GM18861 (cell line): ENCODE results near the gene LPP.

Experiments
- ATAC-seq: cut with Tn5 transposase; IDR thresholded peaks from one replicate; pipeline ENCODE4 v1.9.1; 2021; ENCODE audit not compliant: unreplicated experiment

Gene LPP

DNA sequence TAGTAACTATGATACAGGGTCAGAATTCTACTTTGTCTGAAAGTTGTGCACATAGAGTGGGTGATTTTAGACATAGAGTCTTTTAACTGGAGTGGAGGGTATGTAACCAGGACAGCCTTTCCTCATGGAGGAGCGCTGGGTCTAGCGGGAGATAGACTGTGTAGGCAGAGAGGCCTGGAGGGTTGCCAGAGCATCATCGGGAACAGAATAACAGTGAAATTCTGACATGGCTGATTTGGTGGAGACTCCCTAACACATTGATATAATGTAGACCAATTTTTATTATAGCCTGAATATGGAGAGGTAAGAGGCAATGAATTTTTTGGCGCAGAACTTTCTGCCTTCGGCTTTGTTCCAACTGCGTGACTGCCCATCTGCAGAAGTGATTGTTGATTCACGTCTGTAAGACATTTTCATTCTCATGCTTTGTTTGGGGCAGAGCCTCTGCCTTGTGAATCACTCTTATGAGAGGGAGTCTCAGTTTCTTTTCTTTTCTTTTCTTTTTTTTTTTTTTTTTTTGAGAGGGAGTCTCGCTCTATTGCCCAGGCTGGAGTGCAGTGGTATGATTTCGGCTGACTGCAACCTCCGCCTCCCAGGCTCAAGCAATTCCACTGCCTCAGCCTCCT is 16.0 kb downstream of the LPP start:
- no peak for ATAC-seq

DNA sequence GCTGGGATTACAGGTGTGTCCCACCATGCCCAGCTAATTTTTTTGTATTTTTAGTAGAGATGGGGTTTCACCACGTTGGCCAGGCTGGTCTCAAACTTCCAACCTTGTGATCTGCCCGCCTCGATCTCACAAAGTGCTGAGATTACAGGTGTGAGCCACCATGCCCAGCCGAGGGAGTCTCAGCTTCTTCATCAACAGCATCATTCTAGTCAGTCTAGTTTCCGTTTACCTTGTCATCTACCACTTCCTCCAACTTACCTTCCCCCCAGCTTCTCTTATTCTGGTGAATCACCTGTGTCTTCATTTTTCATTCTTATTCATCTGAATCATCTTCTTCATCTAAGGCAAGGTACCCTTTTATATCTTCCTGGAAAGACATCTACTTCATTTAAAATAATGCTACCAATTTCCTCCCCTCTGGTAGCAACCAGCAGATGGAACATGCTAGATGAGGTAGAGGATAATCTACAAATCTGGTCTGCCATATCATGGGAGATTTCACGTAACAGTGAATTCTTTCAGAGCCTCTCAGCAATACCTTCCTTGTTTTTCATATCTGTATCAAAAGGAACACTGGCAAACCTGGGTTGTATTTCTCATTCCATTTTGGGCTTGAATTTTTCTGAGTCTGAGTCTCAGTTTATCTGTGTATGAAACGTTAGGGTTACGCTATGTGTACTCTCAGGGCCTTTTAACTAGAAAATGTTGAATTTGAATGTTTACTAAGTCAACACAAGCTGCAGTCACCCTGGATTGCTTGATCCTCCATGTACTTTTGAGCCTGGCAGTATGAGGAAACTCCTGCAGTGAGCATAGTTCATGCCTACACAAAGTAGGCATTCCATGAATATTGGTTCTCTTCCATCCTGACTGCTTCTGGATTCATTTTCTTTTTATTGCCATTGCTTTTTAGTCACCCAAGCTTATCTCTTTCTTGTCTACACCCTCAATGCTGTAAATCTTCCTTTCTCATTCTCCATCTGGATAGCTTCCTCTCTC is 16.8 kb downstream of the LPP start:
- ATAC-seq = no peak

DNA sequence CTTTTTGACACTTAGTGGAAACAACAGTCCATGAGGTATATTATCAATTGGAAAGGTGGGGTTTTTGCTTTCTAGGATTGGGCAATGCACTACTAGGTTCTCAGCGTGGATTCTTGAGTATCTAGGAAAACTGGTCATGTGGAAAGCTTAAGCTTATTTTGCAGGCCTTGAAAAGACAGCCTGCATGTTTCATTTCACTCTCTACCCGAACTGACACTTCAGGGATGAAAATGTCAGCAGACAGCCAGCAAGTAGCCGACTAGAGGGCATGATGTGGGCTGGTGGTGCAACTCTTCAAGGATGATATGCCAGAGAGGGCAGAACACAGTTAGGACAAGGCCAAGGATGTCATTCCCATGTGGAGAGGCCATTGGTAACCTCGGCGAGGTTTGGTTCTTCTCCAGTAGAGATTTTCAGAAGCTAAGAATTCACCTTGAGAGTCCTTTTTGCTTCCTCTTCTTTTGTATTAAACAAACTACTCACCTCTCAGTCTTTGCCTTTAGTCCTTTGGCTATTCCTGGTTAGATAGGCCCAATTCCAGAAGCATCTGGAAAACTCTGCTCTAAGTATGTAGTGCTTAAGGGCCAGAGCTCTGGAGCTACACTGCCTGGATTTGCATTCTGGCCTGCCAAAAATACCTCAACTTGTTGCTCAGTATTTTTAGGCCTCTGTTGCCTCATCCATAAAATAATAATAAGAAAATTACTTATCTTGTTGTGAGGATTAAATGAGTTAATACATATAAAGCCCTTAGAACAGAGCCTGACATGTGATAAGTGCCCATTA is 17.9 kb downstream of the LPP start:
- no peak for ATAC-seq

DNA sequence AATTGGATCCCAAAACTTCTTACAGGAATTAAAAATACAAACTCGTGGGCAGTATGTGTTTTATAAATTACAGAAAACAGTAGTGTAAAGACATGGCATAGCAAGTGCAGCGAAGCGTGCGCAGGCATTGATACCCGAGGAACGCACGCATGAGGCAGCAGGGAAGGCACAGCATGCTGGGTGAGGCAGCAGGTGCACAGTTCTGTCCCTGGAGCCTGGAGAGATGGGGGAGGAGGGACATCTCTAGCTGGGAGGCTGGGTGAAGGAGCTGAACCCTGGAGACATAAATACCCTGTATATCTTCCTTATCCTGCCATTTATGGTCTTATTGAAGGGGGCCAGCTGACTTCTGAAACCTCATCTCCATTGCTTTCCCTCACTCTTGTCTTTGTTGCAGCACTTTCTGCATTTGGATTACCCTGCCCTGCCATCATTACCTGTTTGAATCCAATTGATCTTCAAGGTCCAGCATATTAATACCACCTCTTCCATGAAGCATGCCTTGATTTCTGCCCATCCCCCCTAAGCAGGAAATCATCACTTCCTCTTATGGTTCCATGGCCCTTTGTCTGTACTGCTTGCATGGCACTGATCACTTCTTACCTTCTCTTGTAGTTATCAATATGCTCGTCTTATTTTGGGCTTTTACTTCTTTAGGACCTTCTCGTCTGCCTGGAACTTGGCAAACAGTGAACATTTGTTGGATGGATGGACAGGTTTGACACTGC is 20.5 kb downstream of the LPP start:
- ATAC-seq = no peak

DNA sequence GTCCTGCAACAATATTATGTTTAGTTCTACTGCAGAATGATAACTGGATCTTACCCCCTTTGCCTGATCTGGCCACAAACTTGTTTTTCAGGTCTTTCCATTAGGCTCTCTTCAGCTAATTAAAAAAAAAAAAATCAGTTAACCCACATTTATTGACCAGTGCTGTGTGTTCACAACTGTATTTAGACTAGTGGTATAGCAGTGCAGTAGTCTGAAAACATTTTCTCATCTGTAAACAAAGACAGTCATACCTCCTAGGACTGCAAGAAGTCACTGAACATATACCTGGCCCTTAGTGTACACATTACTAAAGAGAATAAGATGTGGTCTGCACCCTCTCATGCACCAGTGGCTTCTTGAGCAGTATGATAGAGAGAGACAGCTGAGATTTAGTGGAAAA is 22.5 kb downstream of the LPP start:
- ATAC-seq = no peak

DNA sequence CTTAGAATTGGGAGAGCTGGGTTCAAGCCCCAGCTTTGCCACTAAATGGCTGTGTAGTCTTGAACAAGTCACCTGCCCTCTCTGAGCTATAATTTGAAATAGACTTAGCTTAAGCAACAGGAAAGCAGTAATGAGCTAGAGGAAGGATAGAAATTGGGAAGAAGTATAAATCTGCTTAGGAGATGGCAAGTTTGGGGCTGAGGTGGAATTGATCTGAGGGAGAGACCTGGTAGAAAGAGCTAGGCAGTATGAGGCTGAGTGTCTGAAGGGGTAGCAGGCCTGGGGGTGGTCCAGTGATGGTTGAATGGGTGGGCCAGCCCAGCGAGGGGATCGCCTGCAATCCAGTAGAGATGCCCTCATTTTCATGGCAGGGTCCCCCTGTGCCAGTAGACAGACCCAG is 22.9 kb downstream of the LPP start:
- no peak for ATAC-seq

DNA sequence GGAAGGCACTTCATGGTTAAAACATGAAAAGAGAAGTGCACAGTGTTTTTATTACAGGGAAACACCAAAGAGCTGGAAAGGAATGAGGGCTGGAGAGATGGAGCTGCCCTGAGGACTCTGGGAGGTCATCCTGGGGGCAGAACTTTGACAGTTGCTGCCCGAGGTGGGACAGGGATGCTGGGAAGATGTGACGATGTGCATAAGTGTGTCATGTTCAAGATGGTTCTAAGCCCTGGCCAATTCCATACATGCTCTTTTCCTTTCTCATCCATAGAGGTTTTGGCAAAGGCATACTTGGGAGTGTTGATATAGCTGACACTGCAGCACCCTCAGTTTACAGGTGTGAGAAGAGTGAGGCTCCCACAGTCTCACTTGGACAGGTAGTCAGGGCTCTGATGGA is 23.8 kb downstream of the LPP start:
- no peak for ATAC-seq

DNA sequence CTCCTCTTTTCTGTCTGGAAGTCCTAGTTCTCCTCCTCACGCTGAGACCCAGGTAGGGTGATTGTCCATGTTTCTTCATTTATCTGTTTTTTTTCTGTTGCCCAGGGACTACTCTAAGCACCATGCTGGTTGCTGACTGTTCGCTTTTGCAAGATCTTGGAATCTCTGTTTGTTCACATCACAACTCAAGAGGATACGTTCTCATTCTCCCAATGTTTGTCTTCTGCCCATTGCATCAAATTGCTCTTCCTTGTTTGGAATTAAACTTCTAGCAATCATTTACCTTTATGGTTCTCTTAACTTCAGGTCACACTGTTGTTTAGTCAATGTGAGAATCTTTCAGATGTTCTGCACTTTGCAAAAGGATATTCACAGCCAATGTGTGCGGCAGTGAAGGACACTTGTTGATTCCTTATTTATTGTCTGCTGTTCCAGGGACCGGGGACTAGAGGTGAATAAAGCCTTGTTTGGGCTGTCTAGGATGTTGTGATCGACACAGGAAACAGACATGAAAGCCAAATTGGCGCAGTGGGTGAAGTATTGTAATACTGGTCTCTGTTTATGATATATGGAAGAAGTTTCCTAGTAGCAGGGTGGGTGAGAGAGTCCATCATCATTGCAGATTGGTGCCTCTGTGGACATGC is 24.5 kb downstream of the LPP start:
- no peak for ATAC-seq

DNA sequence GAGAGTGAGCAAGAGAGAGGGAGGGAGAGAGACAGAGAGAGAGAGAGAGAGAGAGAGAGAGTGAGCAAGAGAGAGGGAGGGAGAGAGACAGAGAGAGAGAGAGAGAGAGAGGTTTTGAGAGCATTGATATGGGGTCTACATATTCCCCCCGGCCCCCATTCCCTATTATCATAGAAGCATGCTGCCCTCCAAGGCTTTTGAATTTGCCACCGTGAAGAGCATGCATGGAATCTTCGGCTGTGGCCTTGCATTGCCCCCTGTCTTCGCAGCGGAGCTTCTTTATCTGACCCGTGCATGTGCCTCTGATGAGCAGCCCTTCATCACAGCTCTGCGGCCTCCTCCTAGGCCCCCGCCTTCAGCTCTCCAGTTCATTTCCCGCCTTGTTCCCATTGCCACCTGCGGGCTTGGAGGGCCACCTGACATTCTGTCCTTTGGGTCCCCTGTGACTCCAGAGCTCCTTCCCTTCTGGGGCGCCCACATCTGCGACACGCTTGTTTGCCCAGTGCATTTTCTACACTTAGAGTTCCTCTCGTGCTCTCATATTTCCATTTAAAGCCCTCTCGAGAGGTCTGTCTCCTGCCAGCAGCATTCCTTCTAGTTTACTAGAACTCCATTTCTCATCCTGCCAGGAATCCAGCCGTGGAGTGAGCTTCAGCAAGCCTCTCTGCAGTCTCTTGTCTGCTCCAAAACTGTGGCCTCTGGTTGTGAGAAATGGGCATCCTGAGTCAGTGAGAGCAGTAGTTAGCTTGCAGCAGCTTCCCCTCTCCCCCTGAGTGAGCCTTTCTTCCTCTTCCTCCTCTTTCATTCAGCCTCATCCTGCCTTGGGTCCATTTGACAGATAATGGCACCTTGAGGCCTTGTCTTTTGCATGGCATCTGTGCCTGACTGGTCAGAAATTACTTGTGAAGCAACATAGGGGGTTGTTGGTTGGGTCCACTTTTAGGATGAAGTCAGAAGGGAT is 25.3 kb downstream of the LPP start:
- no peak for ATAC-seq

DNA sequence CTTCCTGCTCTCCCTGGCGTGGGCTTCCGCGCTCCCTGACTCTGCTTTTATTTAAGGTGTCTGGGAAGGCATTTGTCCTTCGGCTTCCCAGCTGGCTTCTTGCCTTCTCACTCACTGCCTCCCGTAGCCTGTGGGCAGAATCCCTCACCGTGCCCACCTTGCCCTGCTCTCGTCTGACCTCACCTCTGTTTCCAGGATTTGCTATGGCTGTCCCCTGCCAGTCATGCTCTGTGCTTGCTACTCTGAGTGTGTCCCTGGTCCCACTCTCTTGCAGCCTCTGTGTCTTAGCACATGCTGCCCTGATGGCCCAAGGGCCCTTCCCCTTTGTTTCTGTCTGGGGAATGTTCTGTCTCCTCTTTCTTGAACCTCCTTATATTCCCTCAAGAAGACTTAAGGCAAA is 26.2 kb downstream of the LPP start:
- ATAC-seq = no peak

DNA sequence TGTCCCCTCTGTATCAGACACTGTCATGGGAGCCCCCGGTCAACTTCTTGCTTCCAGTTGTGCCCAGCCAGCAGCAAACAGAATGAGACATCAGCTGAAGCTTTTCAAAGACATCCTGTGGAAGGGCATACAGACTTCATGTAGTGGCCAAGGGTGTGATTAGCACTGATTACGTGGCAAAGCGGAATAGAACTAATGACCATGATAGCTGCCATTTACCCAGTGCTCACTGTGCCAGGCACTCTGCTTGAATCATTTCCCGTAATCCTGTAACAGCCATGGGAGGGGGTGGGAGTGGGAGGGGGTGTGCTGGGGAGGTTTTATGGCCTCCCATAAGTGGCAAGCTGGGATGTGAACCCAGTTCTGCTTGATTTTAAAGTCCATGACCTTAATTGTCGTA is 29.5 kb downstream of the LPP start:
- no peak for ATAC-seq

DNA sequence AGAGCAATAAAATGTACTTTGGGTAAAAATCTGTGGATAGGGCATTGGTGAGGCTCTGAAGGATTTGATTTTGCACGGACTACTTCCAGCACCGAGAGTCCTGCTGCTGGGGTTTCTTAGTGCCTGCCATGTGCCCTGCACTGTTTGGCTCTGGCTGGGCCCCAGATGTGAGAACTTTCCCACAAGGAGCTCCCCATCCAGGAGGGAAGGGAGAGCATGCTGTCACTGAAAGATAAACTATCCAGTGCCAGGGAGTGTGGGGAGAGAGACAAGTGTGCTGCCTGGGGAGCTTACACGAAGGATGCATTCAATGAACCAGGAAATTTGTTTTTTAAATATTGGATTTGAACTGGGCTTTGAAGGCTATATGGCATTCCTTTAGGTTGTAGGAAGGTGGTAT is 30.2 kb downstream of the LPP start:
- no peak for ATAC-seq

DNA sequence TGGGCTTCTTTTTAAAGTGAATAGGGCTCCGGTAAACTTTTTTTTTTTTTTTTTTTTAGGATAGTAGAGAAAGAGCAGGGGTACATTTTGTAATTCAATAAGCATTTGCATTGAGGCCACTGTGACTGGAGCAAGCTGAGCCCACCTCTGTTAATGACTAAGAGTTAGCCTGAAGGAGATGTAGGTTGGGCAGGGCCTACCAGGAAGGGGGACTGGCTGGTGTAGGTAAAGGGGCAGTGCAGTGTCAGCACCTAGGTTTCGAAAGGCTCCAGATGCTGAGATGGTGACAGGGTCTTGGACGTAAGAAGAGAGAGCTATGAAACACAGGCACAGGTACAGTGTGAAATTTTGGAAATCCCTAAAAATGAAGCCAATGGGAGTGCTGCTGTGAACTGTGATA is 30.7 kb downstream of the LPP start:
- no peak for ATAC-seq

DNA sequence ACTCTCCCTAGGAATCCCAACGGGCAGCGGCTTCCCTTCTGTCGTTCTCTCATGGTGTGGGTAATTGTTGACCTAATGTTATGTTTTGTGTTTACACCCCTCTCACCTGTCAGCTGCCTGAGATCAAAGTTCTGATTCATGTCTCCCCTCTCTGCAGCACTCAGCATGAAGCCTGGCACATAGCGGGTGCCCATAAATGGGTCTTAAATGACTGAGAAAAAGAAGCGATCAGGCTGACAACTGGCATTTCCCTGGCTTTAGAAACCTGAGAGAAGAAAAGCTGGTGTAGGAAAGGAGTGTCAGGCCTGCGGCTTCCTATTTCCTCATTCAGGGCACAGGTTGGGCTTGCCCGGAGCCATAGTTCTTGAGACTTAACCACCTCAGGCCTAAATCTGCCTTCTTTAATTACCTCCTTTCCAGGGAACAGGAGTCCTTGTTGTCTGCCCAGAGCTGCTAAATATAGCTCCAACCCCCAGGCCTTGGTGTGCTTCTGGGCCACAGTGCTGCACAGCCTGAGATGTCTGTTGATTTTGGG is 31.8 kb downstream of the LPP start:
- ATAC-seq = no peak

DNA sequence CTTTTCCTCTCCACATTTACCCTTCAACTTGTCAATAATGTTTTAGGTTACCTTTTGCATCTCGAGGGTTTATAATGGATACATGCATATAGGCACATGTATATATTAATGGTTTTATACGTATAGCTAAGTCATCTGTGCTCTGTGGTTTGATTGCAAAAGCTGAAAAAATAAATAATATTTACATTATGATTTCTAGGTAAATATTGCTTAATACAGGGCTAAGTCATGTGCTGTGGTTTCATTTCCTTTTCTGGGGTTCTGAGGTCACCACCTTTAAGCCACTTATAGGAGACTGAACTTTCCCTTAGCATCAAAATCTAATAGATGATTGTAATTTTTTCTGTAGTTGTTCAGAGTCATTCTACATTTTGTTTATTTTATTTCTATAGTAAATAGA is 33.1 kb downstream of the LPP start:
- ATAC-seq = no peak

DNA sequence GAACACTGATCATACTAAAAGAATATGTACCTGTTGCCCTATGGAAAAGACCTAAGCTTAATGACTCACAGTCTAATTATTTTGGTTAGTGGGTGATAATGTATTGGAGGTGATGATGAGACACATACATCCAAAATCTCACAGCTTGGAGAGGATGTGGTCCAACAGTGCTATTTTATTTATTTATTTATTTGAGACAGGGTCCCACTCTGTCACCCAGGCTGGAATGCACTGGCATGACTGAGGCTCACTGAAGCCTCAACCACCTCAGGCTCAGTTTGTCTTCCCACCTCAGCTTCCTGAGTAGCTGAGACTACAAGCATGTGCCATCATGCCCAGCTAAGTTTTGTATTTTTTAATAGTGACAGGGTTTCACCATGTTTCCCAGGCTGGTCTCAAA is 35.0 kb downstream of the LPP start:
- ATAC-seq = no peak

DNA sequence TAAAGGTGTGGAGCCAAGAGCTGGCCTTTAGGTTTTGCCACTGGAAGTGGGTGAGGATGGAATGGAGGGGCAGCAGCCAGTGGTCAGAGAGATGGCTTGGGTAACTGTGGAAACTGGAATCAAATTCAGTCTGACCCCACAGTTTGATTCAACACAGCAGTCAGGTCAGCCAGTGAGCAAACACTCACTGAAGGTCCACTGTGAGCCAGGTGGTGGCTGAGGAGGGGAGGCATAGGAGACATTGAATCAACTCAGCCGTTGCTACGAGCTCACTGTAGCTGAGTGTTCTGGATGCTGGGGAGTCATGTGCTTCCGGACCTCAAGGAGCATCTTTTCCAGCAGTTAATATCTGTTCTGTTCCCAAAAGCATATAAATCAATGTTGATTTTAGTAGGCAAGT is 37.5 kb downstream of the LPP start:
- ATAC-seq = no peak

DNA sequence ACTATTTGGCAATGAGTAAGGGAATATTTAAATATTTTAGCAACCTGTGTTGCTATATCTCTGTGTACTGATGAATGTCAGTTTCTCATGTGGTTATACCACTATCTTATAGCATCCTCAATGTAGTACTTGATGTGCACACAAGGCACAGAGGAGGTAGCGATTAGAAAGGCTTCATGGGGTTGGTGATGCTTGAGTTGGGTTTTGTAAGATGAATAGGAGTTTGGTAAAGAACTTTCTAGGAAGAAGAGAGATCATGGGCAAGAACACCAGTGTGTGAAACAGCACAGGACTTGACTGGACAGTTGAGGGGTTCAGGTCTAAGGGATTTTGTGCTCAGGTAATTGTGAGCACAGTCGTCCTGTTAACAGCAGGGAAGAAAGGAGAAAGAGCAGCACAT is 38.1 kb downstream of the LPP start:
- no peak for ATAC-seq

DNA sequence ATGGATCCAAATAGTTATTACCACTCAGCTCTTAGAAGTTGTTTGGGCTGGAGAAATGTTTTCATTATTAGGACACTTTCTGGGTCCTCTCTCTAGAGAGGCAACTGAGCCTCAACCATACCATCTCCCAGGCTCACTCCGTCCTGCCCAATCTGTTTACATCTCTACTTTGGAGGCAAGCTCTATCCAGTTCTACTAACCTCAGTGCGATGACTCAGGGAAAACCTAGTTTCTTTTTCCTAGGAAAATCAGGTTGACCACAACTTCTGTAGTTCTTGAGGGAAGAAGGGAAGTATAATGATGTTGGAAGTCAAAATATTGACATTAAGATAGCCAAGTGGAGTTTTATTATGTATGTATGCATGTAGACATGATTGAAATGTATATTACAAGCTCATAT is 40.4 kb downstream of the LPP start:
- no peak for ATAC-seq
